H1 (cell line): ENCODE data around the gene MYCBP2. TPM values are rescaled to one million over a fixed set of nuclear protein-coding genes. Genes with fewer than 3 reads are reported as not detected.

ENCODE experiments used
- CTCF ChIA-PET: fragments of 300-600 bp; sonication (Branson Sonifier 250); formaldehyde crosslinking; loops from one replicate; lab custom pipeline; 2021; ENCODE audit not compliant: partially characterized antibody; lab: Charles Lee
- POLR2A ChIA-PET: fragments of 300-600 bp; sonication (Branson Sonifier 250); formaldehyde crosslinking; loops from one replicate; lab custom pipeline; 2021; ENCODE audit warnings: inconsistent platforms; ENCODE audit not compliant: partially characterized antibody; lab: Charles Lee
- DNase-seq, 2 experiments: peaks; one replicate each; pipeline versions ENCODE4 v3.0.0 to v3.0.0-alpha.2; 2010 to 2022; ENCODE audit warnings: low spot score in 2 of 2, low read depth in 1 of 2, mixed read lengths in 1 of 2
- FAIRE-seq: peaks from 2 replicates; lab custom pipeline; 2011; peaks lifted over from hg19 to GRCh38; lab: Jason Lieb, UNC
- H2AFZ ChIP-seq: 2 replicates; pipeline ENCODE4 v1.8.1; 2012; ENCODE audit warnings: low read length, inconsistent platforms
- H2AK5ac ChIP-seq: 2 replicates; pipeline ENCODE4 v1.6.1; 2013; ENCODE audit warnings: low read depth, low read length
- H2BK120ac ChIP-seq: replicated peaks from 2 replicates; pipeline ENCODE3; 2013; ENCODE audit warnings: low read depth, low read length, inconsistent platforms
- H2BK12ac ChIP-seq: 2 replicates; pipeline ENCODE4 v1.6.1; 2013; ENCODE audit warnings: low read depth, low read length
- H2BK15ac ChIP-seq: 2 replicates; pipeline ENCODE4 v1.6.1; 2013; ENCODE audit warnings: low read length
- H2BK20ac ChIP-seq: 2 replicates; pipeline ENCODE4 v1.6.1; 2013; ENCODE audit warnings: low read length
- H2BK5ac ChIP-seq: 2 replicates; pipeline ENCODE4 v1.6.1; 2013; ENCODE audit warnings: low read depth, low read length
- H3K14ac ChIP-seq: 2 replicates; pipeline ENCODE4 v1.6.1; 2013; ENCODE audit warnings: inconsistent platforms; ENCODE audit not compliant: insufficient read length
- H3K18ac ChIP-seq: 2 replicates; pipeline ENCODE4 v1.6.1; 2013; ENCODE audit warnings: low read length; ENCODE audit errors: extremely low read depth
- H3K23ac ChIP-seq: 2 replicates; pipeline ENCODE4 v1.6.1; 2013; ENCODE audit warnings: inconsistent platforms; ENCODE audit not compliant: insufficient read length
- H3K23me2 ChIP-seq: 2 replicates; pipeline ENCODE4 v1.6.1; 2013; ENCODE audit warnings: low read depth, low read length
- H3K27ac ChIP-seq: 2 replicates; pipeline ENCODE4 v1.6.1; 2011; ENCODE audit warnings: low read depth, low read length, inconsistent platforms
- H3K27me3 ChIP-seq, 4 experiments: replicated peaks in 1 of 4; 1 replicate in 1 of 4; 2 replicates in 3 of 4; pipeline versions ENCODE4 v1.6.1 to v1.8.1; 2011 to 2013; ENCODE audit warnings: low read length in 3 of 4, mild to moderate bottlenecking in 3 of 4, inconsistent platforms in 2 of 4, mixed read lengths in 2 of 4, moderate library complexity in 1 of 4; ENCODE audit not compliant: control insufficient read depth in 3 of 4, insufficient read depth in 3 of 4; ENCODE audit errors: extremely low read depth in 1 of 4
- H3K36me3 ChIP-seq, 4 experiments: 2 replicates each; pipeline versions ENCODE4 v1.6.1 to v1.8.1; 2011 to 2013; ENCODE audit warnings: mild to moderate bottlenecking in 4 of 4, low read length in 3 of 4, moderate library complexity in 2 of 4, control low read depth in 1 of 4, inconsistent platforms in 1 of 4; ENCODE audit not compliant: insufficient read depth in 4 of 4, control insufficient read depth in 2 of 4
- H3K4ac ChIP-seq: replicated peaks from 2 replicates; pipeline ENCODE3; 2013; ENCODE audit warnings: low read length, low read depth, mixed read lengths, inconsistent platforms; ENCODE audit not compliant: insufficient read length
- H3K4me1 ChIP-seq, 4 experiments: replicated peaks in 1 of 4; 1 replicate in 1 of 4; 2 replicates in 3 of 4; pipeline versions ENCODE4 v1.6.1 to v1.8.1; 2011 to 2013; ENCODE audit warnings: low read length in 3 of 4, inconsistent platforms in 2 of 4, mixed read lengths in 1 of 4; ENCODE audit not compliant: insufficient read depth in 4 of 4, control insufficient read depth in 3 of 4
- H3K4me2 ChIP-seq, 2 experiments: 2 replicates each; pipeline versions ENCODE4 v1.6.1 to v1.8.1; 2011 to 2013; ENCODE audit warnings: low read depth in 2 of 2, low read length in 2 of 2, control low read depth in 1 of 2, inconsistent platforms in 1 of 2, mild to moderate bottlenecking in 1 of 2; ENCODE audit not compliant: insufficient read depth in 1 of 2
- H3K4me3 ChIP-seq, 4 experiments: fragments of 200-600, 300-600 bp in 1 of 4; sonication (generic), shearing (Covaris generic), sonication (Bioruptor Twin) in 1 of 4; 2 replicates each; pipeline versions ENCODE4 v1.5.1 to v1.8.1; 2011 to 2016; ENCODE audit warnings: low read length in 4 of 4, low read depth in 3 of 4, control low read depth in 2 of 4, inconsistent platforms in 2 of 4, mild to moderate bottlenecking in 2 of 4, mixed read lengths in 1 of 4, moderate library complexity in 1 of 4; ENCODE audit not compliant: insufficient read depth in 2 of 4; ENCODE audit errors: extremely low read depth in 1 of 4
- H3K56ac ChIP-seq: replicated peaks from 2 replicates; pipeline ENCODE3; 2013; ENCODE audit warnings: low read depth, mild to moderate bottlenecking, mixed read lengths, low read length, inconsistent platforms; ENCODE audit not compliant: insufficient read length
- H3K79me1 ChIP-seq: 2 replicates; pipeline ENCODE4 v1.6.1; 2013; ENCODE audit warnings: low read depth, low read length, control low read depth
- H3K79me2 ChIP-seq, 2 experiments: 2 replicates each; pipeline versions ENCODE4 v1.6.1 to v1.8.1; 2012 to 2013; ENCODE audit warnings: low read length in 2 of 2, mild to moderate bottlenecking in 2 of 2, inconsistent platforms in 1 of 2; ENCODE audit not compliant: insufficient read depth in 2 of 2, control insufficient read depth in 1 of 2
- H3K9ac ChIP-seq, 4 experiments: replicated peaks in 1 of 4; 1 replicate in 1 of 4; 2 replicates in 3 of 4; pipeline versions ENCODE4 v1.6.1 to v1.8.1; 2011 to 2013; ENCODE audit warnings: low read depth in 3 of 4, low read length in 3 of 4, control low read depth in 2 of 4, mild to moderate bottlenecking in 2 of 4, moderate library complexity in 2 of 4, inconsistent platforms in 1 of 4; ENCODE audit errors: extremely low read depth in 1 of 4
- H3K9me3 ChIP-seq, 2 experiments: 2 replicates each; pipeline versions ENCODE4 v1.6.1 to v1.8.1; 2012 to 2013; ENCODE audit warnings: mild to moderate bottlenecking in 2 of 2, moderate library complexity in 2 of 2, control low read depth in 1 of 2, inconsistent platforms in 1 of 2, low read depth in 1 of 2, low read length in 1 of 2, mixed read lengths in 1 of 2; ENCODE audit not compliant: insufficient read depth in 2 of 2
- H4K20me1 ChIP-seq, 2 experiments: replicated peaks in 1 of 2; 2 replicates each; pipeline versions ENCODE3 to v1.8.1; 2011 to 2013; ENCODE audit warnings: inconsistent platforms in 2 of 2, low read length in 2 of 2, mild to moderate bottlenecking in 1 of 2; ENCODE audit not compliant: insufficient read depth in 2 of 2, control insufficient read depth in 1 of 2
- H4K5ac ChIP-seq: 2 replicates; pipeline ENCODE4 v1.6.1; 2013; ENCODE audit warnings: low read length, low read depth, mixed read lengths, inconsistent platforms; ENCODE audit not compliant: insufficient read length
- H4K8ac ChIP-seq: 2 replicates; pipeline ENCODE4 v1.8.0; 2013; ENCODE audit warnings: mild to moderate bottlenecking, moderate library complexity, low read length, inconsistent platforms; ENCODE audit not compliant: insufficient read depth; ENCODE audit errors: extremely low read depth
- H4K91ac ChIP-seq: replicated peaks from 2 replicates; pipeline ENCODE3; 2013; ENCODE audit warnings: low read length, mixed read lengths, inconsistent platforms; ENCODE audit not compliant: insufficient read length
- CHD1 ChIP-seq: IDR thresholded peaks from 2 replicates; pipeline ENCODE4 v1.6.1; 2012; ENCODE audit warnings: low read depth, low read length, improper control_type of control experiment
- CHD2 ChIP-seq: IDR thresholded peaks from 2 replicates; pipeline ENCODE4 v1.6.1; 2012; ENCODE audit warnings: low read length, improper control_type of control experiment
- GABPA ChIP-seq: IDR thresholded peaks from 2 replicates; pipeline ENCODE4 v1.6.1; 2011; ENCODE audit warnings: mild to moderate bottlenecking, low read length, moderate library complexity, borderline replicate concordance; ENCODE audit not compliant: insufficient read depth
- HDAC6 ChIP-seq: IDR thresholded peaks from one replicate; pipeline ENCODE4 v1.7.1; 2012; ENCODE audit warnings: low read depth, mild to moderate bottlenecking, inconsistent platforms, low read length, moderate library complexity
- POLR2A ChIP-seq, 2 experiments: IDR thresholded peaks; 1 replicate in 1 of 2; 2 replicates in 1 of 2; pipeline ENCODE4 v1.6.1; 2011; ENCODE audit warnings: low read depth in 2 of 2, low read length in 2 of 2, mild to moderate bottlenecking in 2 of 2; ENCODE audit errors: control extremely low read depth in 1 of 2
- RAD21 ChIP-seq, 2 experiments: IDR thresholded peaks in 1 of 2; conservative IDR thresholded peaks in 1 of 2; 2 replicates each; pipeline ENCODE4 v1.6.1; 2011; ENCODE audit warnings: low read depth in 2 of 2, low read length in 2 of 2, improper control_type of control experiment in 1 of 2, inconsistent platforms in 1 of 2, mild to moderate bottlenecking in 1 of 2, moderate library complexity in 1 of 2
- RFX5 ChIP-seq: IDR thresholded peaks from 2 replicates; pipeline ENCODE4 v1.6.1; 2011; ENCODE audit warnings: low read depth, low read length, improper control_type of control experiment, borderline replicate concordance
- RXRA ChIP-seq: IDR thresholded peaks from 2 replicates; pipeline ENCODE4 v1.6.1; 2011; ENCODE audit warnings: low read depth, mild to moderate bottlenecking, low read length, moderate library complexity; ENCODE audit not compliant: insufficient read depth
- TAF1 ChIP-seq: IDR thresholded peaks from 2 replicates; pipeline ENCODE4 v1.6.1; 2011; ENCODE audit warnings: mild to moderate bottlenecking, low read depth, low read length
- TAF7 ChIP-seq: optimal IDR thresholded peaks from 2 replicates; pipeline ENCODE3; 2011; ENCODE audit warnings: low read depth, mild to moderate bottlenecking, inconsistent platforms, low read length, moderate library complexity, borderline replicate concordance
- ZNF274 ChIP-seq: IDR thresholded peaks from 2 replicates; pipeline ENCODE4 v1.7.0; 2012; ENCODE audit warnings: low read length, borderline replicate concordance; ENCODE audit errors: extremely low read depth
- WGBS, 2 experiments: shearing (Covaris generic) in 1 of 2; methylation state at CpG; one replicate each; pipeline versions ENCODE4 v1.1.6 to v1.1.7; 2013 to 2015; ENCODE audit warnings: low lambda C conversion rate in 2 of 2, mixed read lengths in 2 of 2, inconsistent platforms in 1 of 2, low coverage in 1 of 2, missing lambda C conversion rate in 1 of 2; ENCODE audit not compliant: insufficient replicate concordance in 2 of 2, insufficient coverage in 1 of 2, insufficient read length in 1 of 2; ENCODE audit errors: extremely low coverage in 1 of 2, missing lambda C conversion rate in 1 of 2; 5-methylcytosine and 5-hydroxymethylcytosine counted together
- polyA plus RNA-seq, 7 experiments: library from polyadenylated mRNA; depleted of rRNA in 3 of 7; stranded (reverse) in 5 of 7; unstranded in 2 of 7; fragments of >200 nt in 5 of 7; fragments of 200-250 nt in 2 of 7; gene quantifications; 1 replicate in 5 of 7; 2 replicates in 1 of 7; 4 replicates in 1 of 7; pipeline versions ENCODE4 v1.2.1 to v1.2.3, GENCODE V29; 2011 to 2013; ENCODE audit warnings: missing spikeins in 2 of 7, mixed read lengths in 2 of 7
- total RNA-seq: library from RNA; stranded (reverse); fragmentation: NEBNext Ultra II Directional; extraction: Animal tissue kit (Norgen Biotek cat#: 25700); gene quantifications from 2 replicates; pipeline ENCODE4 v1.2.1, GENCODE V29; 2021

The MYCBP2 gene
- total and polyA plus RNA-seq, 2 of the 8 experiments (the other 6 are each of a cell fraction or from before 2014, with no cell fraction given), result 19.0 to 52.1 TPM

- Histone ChIP-seq H3K14ac (no peak overlapping the region), H2BK5ac (no peak overlapping the region), H3K27me3 (no peaks in the 10 kb centered on the region), H2AK5ac (no peak overlapping the region), H3K36me3 (peaks cover 0 to 20% (median 10%) of the 10 kb centered on the region in 4 experiments; a peak in 7 of 8 replicates), H3K23me2 (no peaks in the 10 kb centered on the region), H3K79me1 (no peaks in the 10 kb centered on the region), H3K4me1 (no peaks in the 10 kb centered on the region), H4K20me1 (peaks cover 1 to 4% of the 10 kb centered on the region in 2 experiments), H2BK120ac (no peak overlapping the region), H3K18ac (no peak overlapping the region), H3K27ac (no peak overlapping the region), H3K23ac (no peak overlapping the region), H3K9me3 (no peaks in the 10 kb centered on the region), H4K8ac (no peak overlapping the region), H3K79me2 (no peaks in the 10 kb centered on the region), H2AFZ (no peak overlapping the region), H2BK20ac (no peak overlapping the region), H2BK12ac (no peak overlapping the region), H2BK15ac (no peak overlapping the region), H4K5ac (no peak overlapping the region), H3K4me3 (no peak overlapping the region), H3K4ac (no peak overlapping the region), H3K56ac (no peak overlapping the region), H3K4me2 (no peak overlapping the region), H4K91ac (no peak overlapping the region), H3K9ac (no peak overlapping the region)
- ChIA-PET CTCF (no interaction called here), POLR2A (no interaction called here)
- FAIRE-seq (no peak), DNase-seq (no peak)
- 100% methylated on average over 2 of the region's 2 CpGs; no CpG with 5 or more reads in 1 of the 2 experiments for WGBS, 2 experiments
- TF ChIP-seq RXRA (no peak), HDAC6 (no peak), CHD1 (no peak), RFX5 (no peak), CHD2 (no peak), GABPA (no peak), RAD21 (IDR thresholded peaks at IDR 0.05 in 1 of 2, conservative IDR thresholded peaks at IDR 0.05 in 1 of 2; ENCODE audit: low read depth in 2 of 2, low read length in 2 of 2) (no peak), TAF1 (no peak), POLR2A (IDR thresholded peaks at IDR 0.05; ENCODE audit: control extremely low read depth in 1 of 2, low read depth in 2 of 2, low read length in 2 of 2) (no peak), TAF7 (no peak), ZNF274 (no peak)
Measured at GRCh38 chr13:77184455-77184854, 142.4 kb downstream of the MYCBP2 start.
